ENCODE measurements around the gene SESTD1. TPM values are rescaled to one million over a fixed set of nuclear protein-coding genes. Genes with fewer than 3 reads are reported as not detected.
A peak's percentile ranks its signal among the peaks of the same experiment; 100 is the strongest.

The SESTD1 gene
- total and polyA plus RNA-seq, 2 of the 13 experiments (the other 11 are each of a cell fraction or from before 2014, with no cell fraction given): 74.4 to 101 TPM

DNA sequence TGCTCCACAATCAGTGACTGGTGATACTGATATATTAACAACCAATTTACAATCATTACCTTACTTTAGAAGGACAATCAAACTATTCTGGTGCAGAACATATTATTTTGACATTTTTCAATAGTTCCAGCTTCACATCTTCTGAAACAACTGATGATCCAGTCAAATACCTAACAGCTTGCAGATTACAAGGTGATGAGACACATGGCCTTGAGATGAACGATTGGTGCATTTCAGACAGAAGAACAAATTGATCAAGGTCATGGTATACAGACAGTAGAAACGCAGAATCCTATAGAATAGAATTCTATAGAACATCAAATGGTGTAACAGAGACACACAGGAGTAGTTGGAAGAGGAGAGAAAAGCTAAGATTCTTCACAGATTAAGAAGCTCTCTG lies 24.8 kb downstream of the SESTD1 start (continued):
- TF ChIP-seq ONECUT2 (CRISPR knock-in tag; IDR thresholded peaks at IDR 0.05) (0 out of 2 replicates have a peak, but pooled peaks have one; percentile 42), SOX5 (CRISPR knock-in tag; IDR thresholded peaks at IDR 0.05; ENCODE audit: borderline replicate concordance) (peak; percentile 30; the same call in 1 of the 2 replicates), HOXD1 (CRISPR knock-in tag; IDR thresholded peaks at IDR 0.05) (peak; percentile 57; the same call in 1 of the 2 replicates), HNF4A (CRISPR knock-in tag; IDR thresholded peaks at IDR 0.05) (0 out of 2 replicates have a peak, but pooled peaks have one; percentile 19), GATAD2A (CRISPR knock-in tag; IDR thresholded peaks at IDR 0.05) (peak; percentile 80), PPARG (CRISPR knock-in tag; conservative IDR thresholded peaks at IDR 0.05) (peak; percentile 41; the same call in 1 of the 2 replicates), ZNF451 (CRISPR knock-in tag; IDR thresholded peaks at IDR 0.05) (no peak), RBM22 (optimal IDR thresholded peaks at IDR 0.05; ENCODE audit: low read length) (peak; percentile 15), PAF1 (CRISPR knock-in tag; IDR thresholded peaks at IDR 0.05) (0 out of 2 replicates have a peak, but pooled peaks have one; percentile 52), BCL6 (CRISPR knock-in tag; IDR thresholded peaks at IDR 0.05) (peak; percentile 44; the same call in 1 of the 2 replicates), ZBTB20 (CRISPR knock-in tag; IDR thresholded peaks at IDR 0.05; ENCODE audit: borderline replicate concordance, low read depth) (peak; percentile 98), FOSL2 (CRISPR knock-in tag; IDR thresholded peaks at IDR 0.05) (peak; percentile 67; the same call in 1 of the 2 replicates), HDAC2 (CRISPR knock-in tag; IDR thresholded peaks at IDR 0.05) (peak; percentile 40; the same call in 1 of the 2 replicates), SALL1 (CRISPR knock-in tag; IDR thresholded peaks at IDR 0.05) (no peak), CBFB (CRISPR knock-in tag; IDR thresholded peaks at IDR 0.05) (no peak), ZSCAN9 (CRISPR knock-in tag; IDR thresholded peaks at IDR 0.05; ENCODE audit: borderline replicate concordance) (peak; percentile 29; the same call in 1 of the 2 replicates), NCOA2 (CRISPR knock-in tag; IDR thresholded peaks at IDR 0.05) (peak; percentile 44; the same call in 1 of the 2 replicates), ZNF562 (CRISPR knock-in tag; IDR thresholded peaks at IDR 0.05; ENCODE audit: borderline replicate concordance) (no peak), ZNF761 (CRISPR knock-in tag; conservative IDR thresholded peaks at IDR 0.05) (no peak), MAFF (IDR thresholded peaks at IDR 0.05; ENCODE audit: low read depth, low read length) (peak; percentile 42; the same call in 1 of the 2 replicates), MIXL1 (CRISPR knock-in tag; IDR thresholded peaks at IDR 0.05) (0 out of 2 replicates have a peak, but pooled peaks have one; percentile 50), ZFP36L1 (CRISPR knock-in tag; IDR thresholded peaks at IDR 0.05) (0 out of 2 replicates have a peak, but pooled peaks have one; percentile 23), KDM1A (CRISPR knock-in tag; IDR thresholded peaks at IDR 0.05) (no peak), MAFK (conservative IDR thresholded peaks at IDR 0.05 in 1 of 2, IDR thresholded peaks at IDR 0.05 in 1 of 2; ENCODE audit: low read length in 2 of 2) (peak in 1 of 2 experiments; percentile 15; a peak in 1 of 4 replicates), MED8 (CRISPR knock-in tag; IDR thresholded peaks at IDR 0.05; ENCODE audit: insufficient replicate concordance) (no peak), EP300 (IDR thresholded peaks at IDR 0.05; ENCODE audit: low read depth in 2 of 2, low read length in 2 of 2) (peak in 1 of 2 experiments; percentile 31; a peak in 2 of 4 replicates), EP300 (CRISPR knock-in tag; IDR thresholded peaks at IDR 0.05; ENCODE audit: borderline replicate concordance) (no peak), SIX4 (CRISPR knock-in tag; IDR thresholded peaks at IDR 0.05) (0 out of 2 replicates have a peak, but pooled peaks have one; percentile 29)
- TF ChIP-seq, protein P1, sequence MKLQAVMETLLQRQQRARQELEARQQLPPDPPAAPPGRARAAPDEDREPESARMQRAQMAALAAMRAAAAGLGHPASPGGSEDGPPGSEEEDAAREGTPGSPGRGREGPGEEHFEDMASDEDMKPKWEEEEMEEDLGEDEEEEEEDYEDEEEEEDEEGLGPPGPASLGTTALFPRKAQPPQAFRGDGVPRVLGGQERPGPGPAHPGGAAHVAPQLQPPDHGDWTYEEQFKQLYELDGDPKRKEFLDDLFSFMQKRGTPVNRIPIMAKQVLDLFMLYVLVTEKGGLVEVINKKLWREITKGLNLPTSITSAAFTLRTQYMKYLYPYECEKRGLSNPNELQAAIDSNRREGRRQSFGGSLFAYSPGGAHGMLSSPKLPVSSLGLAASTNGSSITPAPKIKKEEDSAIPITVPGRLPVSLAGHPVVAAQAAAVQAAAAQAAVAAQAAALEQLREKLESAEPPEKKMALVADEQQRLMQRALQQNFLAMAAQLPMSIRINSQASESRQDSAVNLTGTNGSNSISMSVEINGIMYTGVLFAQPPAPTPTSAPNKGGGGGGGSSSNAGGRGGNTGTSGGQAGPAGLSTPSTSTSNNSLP (IDR thresholded peaks at IDR 0.05; ENCODE audit: low read depth, low read length): peak; percentile 51; the same call in 1 of the 2 replicates
- TF ChIP-seq, protein P2, sequence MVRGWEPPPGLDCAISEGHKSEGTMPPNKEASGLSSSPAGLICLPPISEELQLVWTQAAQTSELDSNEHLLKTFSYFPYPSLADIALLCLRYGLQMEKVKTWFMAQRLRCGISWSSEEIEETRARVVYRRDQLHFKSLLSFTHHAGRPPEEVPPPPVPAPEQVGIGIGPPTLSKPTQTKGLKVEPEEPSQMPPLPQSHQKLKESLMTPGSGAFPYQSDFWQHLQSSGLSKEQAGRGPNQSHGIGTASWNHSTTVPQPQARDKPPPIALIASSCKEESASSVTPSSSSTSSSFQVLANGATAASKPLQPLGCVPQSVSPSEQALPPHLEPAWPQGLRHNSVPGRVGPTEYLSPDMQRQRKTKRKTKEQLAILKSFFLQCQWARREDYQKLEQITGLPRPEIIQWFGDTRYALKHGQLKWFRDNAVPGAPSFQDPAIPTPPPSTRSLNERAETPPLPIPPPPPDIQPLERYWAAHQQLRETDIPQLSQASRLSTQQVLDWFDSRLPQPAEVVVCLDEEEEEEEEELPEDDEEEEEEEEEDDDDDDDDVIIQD (CRISPR knock-in tag; IDR thresholded peaks at IDR 0.05; ENCODE audit: low read depth): peak; percentile 15; the same call in 1 of the 2 replicates

All from HepG2 (cell line).